HepG2 (cell line): ENCODE data around the gene ARFGAP1. TPM values are rescaled to one million over a fixed set of nuclear protein-coding genes. Genes with fewer than 3 reads are reported as not detected.

ENCODE experiments used
- ATM ChIP-seq: fragments of 450-650 bp; IDR thresholded peaks from 2 replicates; pipeline ENCODE4 v1.7.1; 2017; ENCODE audit warnings: mild to moderate bottlenecking, borderline replicate concordance
- FOXJ3 ChIP-seq: sonication (generic); formaldehyde crosslinking; IDR thresholded peaks from 2 replicates; pipeline ENCODE4 v1.4.0; 2020; ENCODE audit warnings: missing genetic modification reagents, mild to moderate bottlenecking, borderline replicate concordance
- HMGXB4 ChIP-seq, 2 experiments: sonication (generic) in 1 of 2; formaldehyde crosslinking in 1 of 2; IDR thresholded peaks; 2 replicates each; pipeline versions ENCODE4 v1.4.0 to v1.6.1; 2018 to 2020; ENCODE audit warnings: missing genetic modification reagents in 2 of 2, borderline replicate concordance in 1 of 2, low read depth in 1 of 2, mild to moderate bottlenecking in 1 of 2, missing biosample characterization in 1 of 2
- IKZF1 ChIP-seq: fragments of 450-650 bp; IDR thresholded peaks from 2 replicates; pipeline ENCODE4 v1.7.1; 2016
- ISL2 ChIP-seq: sonication (generic); formaldehyde crosslinking; IDR thresholded peaks from 2 replicates; pipeline ENCODE4 v1.5.0; 2020; ENCODE audit warnings: missing genetic modification reagents
- KDM6A ChIP-seq: IDR thresholded peaks from 2 replicates; pipeline ENCODE4 v1.6.1; 2016; ENCODE audit warnings: low read depth
- KLF15 ChIP-seq: sonication (generic); formaldehyde crosslinking; IDR thresholded peaks from 2 replicates; pipeline ENCODE4 v1.8.1; 2023; ENCODE audit warnings: borderline replicate concordance, mild to moderate bottlenecking, inconsistent platforms, missing genetic modification reagents, mixed read lengths
- KLF9 ChIP-seq: IDR thresholded peaks from 2 replicates; pipeline ENCODE4 v1.6.1; 2016; ENCODE audit warnings: low read depth
- LRRFIP1 ChIP-seq: sonication (generic); formaldehyde crosslinking; conservative IDR thresholded peaks from 2 replicates; pipeline ENCODE4 v1.4.0; 2020; ENCODE audit warnings: missing genetic modification reagents
- MAFG ChIP-seq: sonication (generic); formaldehyde crosslinking; IDR thresholded peaks from 2 replicates; pipeline ENCODE4 v1.5.1; 2020; ENCODE audit warnings: mild to moderate bottlenecking, missing genetic modification reagents
- POLR2AphosphoS2 ChIP-seq: IDR thresholded peaks from 2 replicates; pipeline ENCODE4 v1.6.1; 2011; ENCODE audit warnings: low read depth, low read length, improper control_type of control experiment
- PRPF4 ChIP-seq: fragments of 200-400 bp; formaldehyde crosslinking; IDR thresholded peaks from 2 replicates; pipeline ENCODE4 v1.6.1; 2016; ENCODE audit warnings: low read length, low read depth; ENCODE audit not compliant: poor library complexity, severe bottlenecking
- SAFB2 ChIP-seq: sonication (generic); formaldehyde crosslinking; IDR thresholded peaks from 2 replicates; pipeline ENCODE4 v1.5.1; 2020; ENCODE audit warnings: missing genetic modification reagents, low read depth, mild to moderate bottlenecking, borderline replicate concordance
- THAP8 ChIP-seq: sonication (generic); formaldehyde crosslinking; IDR thresholded peaks from 2 replicates; pipeline ENCODE4 v1.5.1; 2020; ENCODE audit warnings: missing genetic modification reagents, mild to moderate bottlenecking, borderline replicate concordance
- THRA ChIP-seq: sonication (generic); formaldehyde crosslinking; IDR thresholded peaks from 2 replicates; pipeline ENCODE4 v1.4.0; 2020; ENCODE audit warnings: missing genetic modification reagents, borderline replicate concordance
- THYN1 ChIP-seq: sonication (generic); formaldehyde crosslinking; IDR thresholded peaks from 2 replicates; pipeline ENCODE4 v1.8.1; 2023; ENCODE audit warnings: low read depth, mild to moderate bottlenecking, moderate library complexity, missing genetic modification reagents, borderline replicate concordance
- ZNF383 ChIP-seq: sonication (generic); formaldehyde crosslinking; IDR thresholded peaks from 2 replicates; pipeline ENCODE4 v1.4.0; 2020; ENCODE audit warnings: missing genetic modification reagents, mild to moderate bottlenecking, borderline replicate concordance
- ZNF503 ChIP-seq: sonication (generic); formaldehyde crosslinking; IDR thresholded peaks from 2 replicates; pipeline ENCODE4 v1.4.0; 2020; ENCODE audit warnings: missing genetic modification reagents
- ZSCAN20 ChIP-seq: sonication (generic); formaldehyde crosslinking; IDR thresholded peaks from 2 replicates; pipeline ENCODE4 v1.4.0; 2020; ENCODE audit warnings: missing genetic modification reagents, mild to moderate bottlenecking, borderline replicate concordance
- ZSCAN22 ChIP-seq: sonication (generic); formaldehyde crosslinking; IDR thresholded peaks from 2 replicates; pipeline ENCODE4 v1.4.0; 2020; ENCODE audit warnings: mild to moderate bottlenecking, missing genetic modification reagents
- polyA plus RNA-seq, 8 experiments: library from polyadenylated mRNA; depleted of rRNA in 3 of 8; stranded (reverse) in 7 of 8; unstranded in 1 of 8; fragments of >200 nt; fragmentation: Illumina TruSeq in 4 of 8; extraction: Trizol in 4 of 8; gene quantifications; 2 replicates each; pipeline versions ENCODE4 v1.2.1 to v1.2.3, GENCODE V29; 2011 to 2016; ENCODE audit warnings: low read depth in 4 of 8, missing spikeins in 1 of 8, mixed read lengths in 1 of 8; ENCODE audit not compliant: insufficient read depth in 1 of 8
- total RNA-seq, 5 experiments: library from RNA; depleted of rRNA; stranded (reverse); fragments of >200 nt; fragmentation: Illumina TruSeq; extraction: Trizol; gene quantifications; 2 replicates each; pipeline ENCODE4 v1.2.3, GENCODE V29; 2016; ENCODE audit warnings: low read depth in 1 of 5

The ARFGAP1 gene
- total and polyA plus RNA-seq, 2 of the 13 experiments (the other 11 are each of a cell fraction or from before 2014, with no cell fraction given), result 132 TPM

- TF ChIP-seq FOXJ3 (no peak), ZNF503 (CRISPR knock-in tag) (no peak), KLF15 (CRISPR knock-in tag) (no peak), SAFB2 (CRISPR knock-in tag) (no peak), HMGXB4 (CRISPR knock-in tag; IDR thresholded peaks at IDR 0.05; ENCODE audit: borderline replicate concordance in 1 of 2, low read depth in 1 of 2) (no peak), ZNF383 (CRISPR knock-in tag) (no peak), PRPF4 (no peak), KDM6A (CRISPR knock-in tag) (no peak), IKZF1 (no peak), ZSCAN20 (no peak), MAFG (0 out of 2 replicates have a peak, but pooled peaks have one; percentile 40), ISL2 (CRISPR knock-in tag) (no peak), POLR2AphosphoS2 (0 out of 2 replicates have a peak, but pooled peaks have one; percentile 67), THAP8 (0 out of 2 replicates have a peak, but pooled peaks have one; percentile 56), KLF9 (CRISPR knock-in tag) (no peak), ATM (no peak), LRRFIP1 (CRISPR knock-in tag) (no peak), ZSCAN22 (CRISPR knock-in tag) (no peak), THYN1 (CRISPR knock-in tag) (no peak), THRA (CRISPR knock-in tag) (no peak)
These were observed 13.3 kb downstream of the ARFGAP1 start (continued) for GRCh38 chr20:63285636-63286615.
